Measurements from ENCODE around the gene RYR2. TPM values are rescaled to one million over a fixed set of nuclear protein-coding genes. Genes with fewer than 3 reads are reported as not detected.

The RYR2 gene
- total and polyA plus RNA-seq, 2 donors: 0.21 to 0.38 TPM

DNA sequence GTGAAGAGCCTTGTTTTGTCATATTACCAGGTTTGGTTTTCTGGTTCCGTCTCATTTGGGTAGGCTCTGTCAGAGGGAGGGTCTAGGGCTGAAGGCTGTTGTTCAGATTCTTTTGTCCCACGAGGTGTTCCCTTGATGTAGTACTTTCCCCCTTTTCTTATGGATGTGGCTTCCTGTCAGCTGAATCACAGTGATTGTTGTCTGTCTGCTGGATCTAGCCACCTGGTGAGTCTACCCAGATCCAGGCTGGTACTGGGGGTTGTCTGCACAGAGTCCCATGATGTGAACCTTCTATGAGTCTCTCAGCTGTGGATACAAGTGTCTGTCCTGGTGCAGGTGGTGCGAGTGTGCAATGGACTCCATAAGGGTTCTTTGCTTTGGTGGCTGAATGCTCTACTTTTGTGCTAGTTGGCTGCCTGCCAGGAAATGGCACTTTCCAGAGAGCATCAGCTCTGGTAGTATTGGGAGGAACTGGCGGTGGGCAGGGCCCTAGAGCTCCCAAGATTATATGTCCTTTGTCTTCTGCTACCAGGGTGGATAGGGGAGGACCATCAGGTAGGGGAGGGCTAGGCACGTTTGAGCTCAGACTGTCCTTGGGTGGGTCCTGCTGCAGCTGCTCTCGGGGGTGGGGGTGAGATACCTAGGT lies 246.0 kb downstream of the RYR2 start:
- 79% methylated on average over 6 of the region's 6 CpGs for WGBS
- no peak overlapping the region for H3K27ac ChIP-seq (ENCODE audit: low read depth in 1 of 2, low read length in 1 of 2)

GRCh38 chr1:237293804-237294203 lies 251.8 kb downstream of the RYR2 start:
- Histone ChIP-seq H3K36me3 (ENCODE audit: control insufficient read depth in 2 of 2, insufficient read depth in 2 of 2, low read length in 1 of 2) (no peaks in the 10 kb centered on the region), H3K27me3 (ENCODE audit: control insufficient read depth in 2 of 2, insufficient read depth in 1 of 2, low read length in 1 of 2) (no peaks in the 10 kb centered on the region), H3K9me3 (ENCODE audit: control insufficient read depth in 2 of 2, insufficient read depth in 1 of 2, low read length in 1 of 2) (no peaks in the 10 kb centered on the region), H3K4me1 (ENCODE audit: control insufficient read depth in 2 of 2, insufficient read depth in 2 of 2, low read length in 2 of 2) (no peaks in the 10 kb centered on the region), H3K27ac (ENCODE audit: low read depth in 1 of 2, low read length in 1 of 2) (no peak overlapping the region), H3K4me3 (ENCODE audit: low read length in 2 of 2) (no peak overlapping the region)
- DNase-seq (ENCODE audit: low read depth in 6 of 9, low spot score in 9 of 9): no peak
- 80% methylated on average over 2 of the region's 2 CpGs for WGBS

More for the DNA sequence above, 246.0 kb downstream of the RYR2 start:
- Histone ChIP-seq H3K4me1 (ENCODE audit: control insufficient read depth in 2 of 2, insufficient read depth in 2 of 2, low read length in 2 of 2) (no peaks in the 10 kb centered on the region), H3K4me3 (ENCODE audit: low read length in 2 of 2) (no peak overlapping the region), H3K9me3 (ENCODE audit: control insufficient read depth in 2 of 2, insufficient read depth in 1 of 2, low read length in 1 of 2) (no peaks in the 10 kb centered on the region), H3K36me3 (ENCODE audit: control insufficient read depth in 2 of 2, insufficient read depth in 2 of 2, low read length in 1 of 2) (no peaks in the 10 kb centered on the region), H3K27me3 (ENCODE audit: control insufficient read depth in 2 of 2, insufficient read depth in 1 of 2, low read length in 1 of 2) (no peaks in the 10 kb centered on the region)
- DNase-seq (ENCODE audit: low read depth in 6 of 9, low spot score in 9 of 9): no peak

- DNase-seq (ENCODE audit: low read depth in 6 of 9, low spot score in 9 of 9): no peak
- WGBS: 90% methylated on average over 4 of the region's 4 CpGs
- H3K36me3 ChIP-seq (ENCODE audit: control insufficient read depth in 2 of 2, insufficient read depth in 2 of 2, low read length in 1 of 2): no peaks in the 10 kb centered on the region
Observed at GRCh38 chr1:237296861-237297260, 254.9 kb downstream of the RYR2 start.

DNA sequence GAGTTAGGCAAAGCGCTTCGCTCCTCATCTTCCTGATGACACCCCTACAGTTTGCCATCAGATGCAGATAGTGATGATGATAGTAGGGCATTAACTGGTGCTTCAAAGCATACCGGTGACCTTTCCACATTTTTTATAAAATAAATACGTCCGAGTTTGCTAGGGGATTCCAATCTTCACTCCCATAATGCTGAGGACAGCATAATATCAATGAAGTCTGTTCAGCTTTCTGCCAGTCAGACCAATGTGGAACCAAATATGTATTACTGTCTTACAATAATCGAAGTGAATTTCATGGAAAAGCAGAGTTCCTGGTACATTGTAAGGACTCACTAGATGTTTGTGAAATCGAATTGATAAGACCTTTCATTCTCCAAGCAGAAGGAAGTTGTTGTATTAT lies 258.7 kb downstream of the RYR2 start:
- 92% methylated on average over 7 of the region's 7 CpGs for whole genome bisulfite sequencing
- Histone ChIP-seq H3K4me1 (ENCODE audit: control insufficient read depth in 2 of 2, insufficient read depth in 2 of 2, low read length in 2 of 2) (no peaks in the 10 kb centered on the region), H3K27me3 (ENCODE audit: control insufficient read depth in 2 of 2, insufficient read depth in 1 of 2, low read length in 1 of 2) (no peaks in the 10 kb centered on the region), H3K27ac (ENCODE audit: low read depth in 1 of 2, low read length in 1 of 2) (no peak overlapping the region), H3K36me3 (ENCODE audit: control insufficient read depth in 2 of 2, insufficient read depth in 2 of 2, low read length in 1 of 2) (no peaks in the 10 kb centered on the region), H3K4me3 (ENCODE audit: low read length in 2 of 2) (no peak overlapping the region), H3K9me3 (ENCODE audit: control insufficient read depth in 2 of 2, insufficient read depth in 1 of 2, low read length in 1 of 2) (no peaks in the 10 kb centered on the region)
- DNase-seq (ENCODE audit: low read depth in 6 of 9, low spot score in 9 of 9): no peak

More at GRCh38 chr1:237296861-237297260, 254.9 kb downstream of the RYR2 start:
- H3K9me3 ChIP-seq (ENCODE audit: control insufficient read depth in 2 of 2, insufficient read depth in 1 of 2, low read length in 1 of 2): no peaks in the 10 kb centered on the region
- H3K4me1 ChIP-seq (ENCODE audit: control insufficient read depth in 2 of 2, insufficient read depth in 2 of 2, low read length in 2 of 2): no peaks in the 10 kb centered on the region
- H3K27me3 ChIP-seq (ENCODE audit: control insufficient read depth in 2 of 2, insufficient read depth in 1 of 2, low read length in 1 of 2): no peaks in the 10 kb centered on the region
- H3K4me3 ChIP-seq (ENCODE audit: low read length in 2 of 2): no peak overlapping the region
- H3K27ac ChIP-seq (ENCODE audit: low read depth in 1 of 2, low read length in 1 of 2): no peak overlapping the region

- H3K4me3 ChIP-seq (ENCODE audit: low read length in 2 of 2): no peak overlapping the region
- no peaks in the 10 kb centered on the region for H3K27me3 ChIP-seq (ENCODE audit: control insufficient read depth in 2 of 2, insufficient read depth in 1 of 2, low read length in 1 of 2)
- 81% methylated on average over 1 of the region's 1 CpG for WGBS
- no peaks in the 10 kb centered on the region for H3K4me1 ChIP-seq (ENCODE audit: control insufficient read depth in 2 of 2, insufficient read depth in 2 of 2, low read length in 2 of 2)
- no peaks in the 10 kb centered on the region for H3K9me3 ChIP-seq (ENCODE audit: control insufficient read depth in 2 of 2, insufficient read depth in 1 of 2, low read length in 1 of 2)
- no peak overlapping the region for H3K27ac ChIP-seq (ENCODE audit: low read depth in 1 of 2, low read length in 1 of 2)
- no peaks in the 10 kb centered on the region for H3K36me3 ChIP-seq (ENCODE audit: control insufficient read depth in 2 of 2, insufficient read depth in 2 of 2, low read length in 1 of 2)
- DNase-seq (ENCODE audit: low read depth in 6 of 9, low spot score in 9 of 9): no peak
Observed at GRCh38 chr1:237303929-237304328, 261.9 kb downstream of the RYR2 start.

DNA sequence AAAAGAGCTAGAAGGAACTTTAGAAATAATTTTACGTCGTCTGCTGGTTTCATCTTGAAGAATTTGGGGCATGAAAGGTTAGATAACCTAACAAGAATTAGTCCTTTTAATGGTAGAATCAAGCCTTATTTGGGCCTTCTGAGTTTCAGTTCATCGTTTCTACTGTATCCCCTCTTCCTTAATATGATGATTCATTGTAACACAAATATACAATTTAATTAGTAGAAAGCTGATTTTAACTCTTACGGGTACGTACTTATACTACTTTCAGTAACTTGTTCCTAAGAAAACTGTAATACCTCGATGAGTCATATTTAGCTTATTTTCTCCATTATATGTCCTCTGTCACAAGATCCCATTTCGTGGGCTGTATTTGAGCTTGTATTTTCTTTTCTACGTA lies 264.7 kb downstream of the RYR2 start:
- no peaks in the 10 kb centered on the region for H3K36me3 ChIP-seq (ENCODE audit: control insufficient read depth in 2 of 2, insufficient read depth in 2 of 2, low read length in 1 of 2)

DNA sequence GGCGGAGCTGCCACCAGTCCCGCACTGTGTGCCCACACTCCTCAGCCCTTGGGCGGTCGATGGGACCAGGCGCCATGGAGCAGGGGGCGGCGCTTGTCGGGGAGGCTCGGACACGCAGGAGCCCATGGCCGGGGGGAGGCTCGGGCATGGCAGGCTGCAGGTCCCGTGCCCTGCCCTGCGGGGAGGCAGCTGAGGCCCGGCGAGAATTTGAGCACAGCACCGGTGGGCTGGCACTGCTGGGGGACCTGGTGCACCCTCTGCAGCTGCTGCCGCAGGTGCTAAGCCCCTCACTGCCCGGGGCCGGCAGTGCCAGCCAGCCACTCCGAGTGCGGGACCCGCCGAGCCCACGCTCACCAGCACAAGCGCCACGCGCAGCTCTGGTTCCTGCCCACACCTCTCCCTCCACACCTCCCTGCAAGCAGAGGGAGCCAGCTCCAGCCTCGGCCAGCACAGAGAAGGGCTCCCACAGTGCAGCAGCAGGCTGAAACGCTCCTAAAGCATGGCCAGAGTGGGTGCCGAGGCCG lies 267.7 kb downstream of the RYR2 start:
- no peak overlapping the region for H3K4me3 ChIP-seq (ENCODE audit: low read length in 2 of 2)
- WGBS: 92% methylated on average over 32 of the region's 32 CpGs
- no peak overlapping the region for H3K27ac ChIP-seq (ENCODE audit: low read depth in 1 of 2, low read length in 1 of 2)
- no peaks in the 10 kb centered on the region for H3K36me3 ChIP-seq (ENCODE audit: control insufficient read depth in 2 of 2, insufficient read depth in 2 of 2, low read length in 1 of 2)
- no peaks in the 10 kb centered on the region for H3K4me1 ChIP-seq (ENCODE audit: control insufficient read depth in 2 of 2, insufficient read depth in 2 of 2, low read length in 2 of 2)
- H3K27me3 ChIP-seq (ENCODE audit: control insufficient read depth in 2 of 2, insufficient read depth in 1 of 2, low read length in 1 of 2): no peaks in the 10 kb centered on the region
- no peak for DNase-seq (ENCODE audit: low read depth in 6 of 9, low spot score in 9 of 9)
- no peaks in the 10 kb centered on the region for H3K9me3 ChIP-seq (ENCODE audit: control insufficient read depth in 2 of 2, insufficient read depth in 1 of 2, low read length in 1 of 2)

More for the DNA sequence above, 264.7 kb downstream of the RYR2 start:
- no peaks in the 10 kb centered on the region for H3K27me3 ChIP-seq (ENCODE audit: control insufficient read depth in 2 of 2, insufficient read depth in 1 of 2, low read length in 1 of 2)
- no peak for DNase-seq (ENCODE audit: low read depth in 6 of 9, low spot score in 9 of 9)
- H3K4me3 ChIP-seq (ENCODE audit: low read length in 2 of 2): no peak overlapping the region
- 92% methylated on average over 8 of the region's 8 CpGs for WGBS
- H3K27ac ChIP-seq (ENCODE audit: low read depth in 1 of 2, low read length in 1 of 2): no peak overlapping the region
- no peaks in the 10 kb centered on the region for H3K4me1 ChIP-seq (ENCODE audit: control insufficient read depth in 2 of 2, insufficient read depth in 2 of 2, low read length in 2 of 2)
- H3K9me3 ChIP-seq (ENCODE audit: control insufficient read depth in 2 of 2, insufficient read depth in 1 of 2, low read length in 1 of 2): no peaks in the 10 kb centered on the region

- H3K27me3 ChIP-seq (ENCODE audit: control insufficient read depth in 2 of 2, insufficient read depth in 1 of 2, low read length in 1 of 2): no peaks in the 10 kb centered on the region
- no peak for DNase-seq (ENCODE audit: low read depth in 6 of 9, low spot score in 9 of 9)
- no peak overlapping the region for H3K4me3 ChIP-seq (ENCODE audit: low read length in 2 of 2)
- H3K9me3 ChIP-seq (ENCODE audit: control insufficient read depth in 2 of 2, insufficient read depth in 1 of 2, low read length in 1 of 2): no peaks in the 10 kb centered on the region
- H3K36me3 ChIP-seq (ENCODE audit: control insufficient read depth in 2 of 2, insufficient read depth in 2 of 2, low read length in 1 of 2): no peaks in the 10 kb centered on the region
- no peaks in the 10 kb centered on the region for H3K4me1 ChIP-seq (ENCODE audit: control insufficient read depth in 2 of 2, insufficient read depth in 2 of 2, low read length in 2 of 2)
- WGBS: 89% methylated on average over 4 of the region's 4 CpGs
- no peak overlapping the region for H3K27ac ChIP-seq (ENCODE audit: low read depth in 1 of 2, low read length in 1 of 2)
Observed at GRCh38 chr1:237316352-237316751, 274.4 kb downstream of the RYR2 start.

DNA sequence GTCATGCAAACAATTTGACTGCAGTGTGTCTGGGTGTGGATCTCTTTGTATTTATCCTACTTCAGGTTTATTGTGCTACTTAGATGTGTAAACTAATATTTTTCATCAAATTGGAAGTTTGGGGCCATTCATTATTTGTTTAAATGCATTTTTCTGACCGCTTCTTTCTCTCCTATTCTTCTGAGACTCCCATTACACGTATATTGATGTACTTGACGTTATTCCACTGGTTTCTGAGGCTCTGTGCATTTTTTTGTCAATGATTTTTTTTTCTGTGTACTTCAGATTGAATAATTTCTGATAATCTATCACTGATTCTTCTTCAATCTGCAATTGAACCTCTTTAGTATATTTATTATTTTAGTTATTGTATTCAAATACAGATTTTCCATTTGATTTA lies 276.8 kb downstream of the RYR2 start:
- H3K4me1 ChIP-seq (ENCODE audit: control insufficient read depth in 2 of 2, insufficient read depth in 2 of 2, low read length in 2 of 2): no peaks in the 10 kb centered on the region
- DNase-seq (ENCODE audit: low read depth in 6 of 9, low spot score in 9 of 9): no peak
- no peak overlapping the region for H3K4me3 ChIP-seq (ENCODE audit: low read length in 2 of 2)
- 92% methylated on average over 3 of the region's 3 CpGs for WGBS
- H3K27ac ChIP-seq (ENCODE audit: low read depth in 1 of 2, low read length in 1 of 2): no peak overlapping the region
- no peaks in the 10 kb centered on the region for H3K27me3 ChIP-seq (ENCODE audit: control insufficient read depth in 2 of 2, insufficient read depth in 1 of 2, low read length in 1 of 2)
- H3K36me3 ChIP-seq (ENCODE audit: control insufficient read depth in 2 of 2, insufficient read depth in 2 of 2, low read length in 1 of 2): no peaks in the 10 kb centered on the region
- H3K9me3 ChIP-seq (ENCODE audit: control insufficient read depth in 2 of 2, insufficient read depth in 1 of 2, low read length in 1 of 2): no peaks in the 10 kb centered on the region
